ENCODE data around the gene RRP1B. TPM values are rescaled to one million over a fixed set of nuclear protein-coding genes. Genes with fewer than 3 reads are reported as not detected.

The RRP1B gene
- total RNA-seq, 2 donors from 2014 or later: 15.8 to 19.1 TPM

- DNase-seq: no peak
- no peaks in the 10 kb centered on the region for H3K27me3 ChIP-seq
- 90 to 93% methylated on average over 20 to 25 of the region's 25 CpGs for WGBS, 2 donors
- no peaks in the 10 kb centered on the region for H3K9me3 ChIP-seq
- H3K27ac ChIP-seq: no peak overlapping the region
- no peak for ATAC-seq
- H3K4me1 ChIP-seq: peaks cover 28% of the 10 kb centered on the region
- TF ChIP-seq POLR2A (IDR thresholded peaks at IDR 0.05): no peak
- TF ChIP-seq, protein P1, sequence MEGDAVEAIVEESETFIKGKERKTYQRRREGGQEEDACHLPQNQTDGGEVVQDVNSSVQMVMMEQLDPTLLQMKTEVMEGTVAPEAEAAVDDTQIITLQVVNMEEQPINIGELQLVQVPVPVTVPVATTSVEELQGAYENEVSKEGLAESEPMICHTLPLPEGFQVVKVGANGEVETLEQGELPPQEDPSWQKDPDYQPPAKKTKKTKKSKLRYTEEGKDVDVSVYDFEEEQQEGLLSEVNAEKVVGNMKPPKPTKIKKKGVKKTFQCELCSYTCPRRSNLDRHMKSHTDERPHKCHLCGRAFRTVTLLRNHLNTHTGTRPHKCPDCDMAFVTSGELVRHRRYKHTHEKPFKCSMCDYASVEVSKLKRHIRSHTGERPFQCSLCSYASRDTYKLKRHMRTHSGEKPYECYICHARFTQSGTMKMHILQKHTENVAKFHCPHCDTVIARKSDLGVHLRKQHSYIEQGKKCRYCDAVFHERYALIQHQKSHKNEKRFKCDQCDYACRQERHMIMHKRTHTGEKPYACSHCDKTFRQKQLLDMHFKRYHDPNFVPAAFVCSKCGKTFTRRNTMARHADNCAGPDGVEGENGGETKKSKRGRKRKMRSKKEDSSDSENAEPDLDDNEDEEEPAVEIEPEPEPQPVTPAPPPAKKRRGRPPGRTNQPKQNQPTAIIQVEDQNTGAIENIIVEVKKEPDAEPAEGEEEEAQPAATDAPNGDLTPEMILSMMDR (IDR thresholded peaks at IDR 0.05): no peak
- no peaks in the 10 kb centered on the region for H3K36me3 ChIP-seq (replicated peaks in 1 of 2; ENCODE audit: insufficient read depth in 1 of 2, low read depth in 2 of 2)
- intact Hi-C loops (cut with DNase I): no loop called here
- no peak overlapping the region for H3K4me3 ChIP-seq
These were observed 77.0 kb downstream of the RRP1B start for GRCh38 chr21:43736224-43736883.

DNA sequence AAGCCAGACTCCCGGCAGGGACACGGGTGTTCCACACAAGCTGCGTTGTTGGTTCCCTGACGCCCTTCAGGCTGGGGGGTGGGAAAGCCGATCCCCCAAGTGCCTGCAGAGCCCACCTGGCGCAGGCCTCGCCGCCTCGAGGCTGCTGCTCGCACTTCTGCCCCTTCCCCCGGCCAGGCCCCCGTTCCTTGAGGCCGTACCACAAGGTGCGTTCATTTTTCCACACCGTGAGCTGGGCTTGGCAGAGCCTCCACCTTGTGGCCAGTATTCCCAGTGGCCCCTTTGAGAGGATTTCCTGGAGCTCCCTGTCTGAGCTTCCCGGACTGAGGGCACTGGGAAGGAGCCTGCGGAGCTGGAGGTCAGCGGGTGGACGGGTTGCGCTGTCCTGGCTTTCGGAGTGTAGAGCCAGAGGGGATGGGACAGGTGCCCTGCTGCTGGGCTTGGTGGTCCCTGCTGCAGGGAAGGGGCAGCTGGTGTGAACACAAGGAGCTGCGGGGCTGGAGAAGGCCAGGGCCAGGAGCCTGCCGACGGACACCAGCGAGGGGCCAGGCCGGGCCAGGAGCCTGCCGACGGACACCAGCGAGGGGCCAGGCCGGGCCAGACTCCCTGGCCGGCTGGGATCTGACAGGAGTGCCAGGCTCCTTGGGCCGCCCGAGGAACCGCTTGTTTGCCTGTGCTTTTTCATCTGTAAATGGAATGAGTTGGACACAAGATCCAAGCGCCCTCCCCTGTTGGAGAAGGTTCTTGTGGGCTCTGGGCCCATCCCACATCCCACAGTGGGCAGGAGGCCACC, 78.0 kb downstream of the RRP1B start:
- no peak overlapping the region for H3K27ac ChIP-seq
- no peak for DNase-seq
- no peak overlapping the region for H3K4me3 ChIP-seq
- H3K4me1 ChIP-seq: peaks cover 18% of the 10 kb centered on the region
- no peaks in the 10 kb centered on the region for H3K27me3 ChIP-seq
- WGBS, 2 donors: 90 to 94% methylated on average over 17 to 34 of the region's 35 CpGs
- intact Hi-C loops (cut with DNase I): no loop called here
- no peaks in the 10 kb centered on the region for H3K9me3 ChIP-seq
- H3K36me3 ChIP-seq (replicated peaks in 1 of 2; ENCODE audit: insufficient read depth in 1 of 2, low read depth in 2 of 2): peaks cover 0 to 2% of the 10 kb centered on the region in 2 donors
- TF ChIP-seq, protein P1 (IDR thresholded peaks at IDR 0.05): no peak
- no peak for TF ChIP-seq POLR2A (IDR thresholded peaks at IDR 0.05)
- ATAC-seq: no peak

- H3K36me3 ChIP-seq (replicated peaks in 1 of 2; ENCODE audit: insufficient read depth in 1 of 2, low read depth in 2 of 2): peaks cover 3 to 9% of the 10 kb centered on the region in 2 donors
These were observed 80.5 kb downstream of the RRP1B start for GRCh38 chr21:43739621-43740435.

DNA sequence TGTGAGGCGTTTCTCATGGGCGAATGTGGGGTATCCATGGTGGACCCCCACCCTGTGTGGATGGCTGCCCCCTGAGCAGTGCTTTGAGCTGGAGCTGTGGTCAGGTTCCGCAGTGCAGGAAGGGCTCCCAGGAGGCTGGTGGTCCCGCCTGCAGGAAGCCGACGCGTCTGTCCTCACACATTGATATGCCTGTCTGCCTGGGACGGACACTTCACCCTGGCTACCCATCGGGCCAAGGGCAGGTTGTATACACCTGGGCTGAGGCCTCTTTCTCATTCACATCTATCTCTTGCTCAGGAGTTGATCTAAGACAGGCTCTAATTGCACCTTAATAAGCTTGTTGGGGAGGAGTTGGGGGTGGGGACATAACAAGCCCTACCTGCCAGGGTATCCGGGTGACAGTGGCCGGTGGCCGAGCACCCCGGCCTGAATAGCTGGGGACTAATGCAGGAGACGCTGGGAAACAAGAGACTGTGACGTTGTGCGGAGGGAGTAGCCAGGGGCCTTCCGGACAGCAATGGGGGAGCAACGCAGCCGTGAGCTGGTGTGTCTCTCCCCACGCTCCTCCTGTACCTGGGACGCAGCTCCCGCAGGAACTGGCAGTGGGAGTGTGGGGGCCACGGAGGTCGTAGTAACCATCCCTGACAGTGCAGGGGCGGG, 81.3 kb downstream of the RRP1B start:
- TF ChIP-seq, protein P1 (IDR thresholded peaks at IDR 0.05): no peak
- TF ChIP-seq POLR2A (IDR thresholded peaks at IDR 0.05): peak in 1 of 3 donors; percentile 30
- peak; percentile 91 for ATAC-seq
- Histone ChIP-seq H3K4me3 (no peak overlapping the region), H3K9me3 (no peaks in the 10 kb centered on the region), H3K27ac (peak overlapping the region in 3 of 4 donors; percentile 69 to 78 (median 72)), H3K4me1 (no peaks in the 10 kb centered on the region), H3K36me3 (replicated peaks in 1 of 2; ENCODE audit: insufficient read depth in 1 of 2, low read depth in 2 of 2) (peaks cover 3 to 10% of the 10 kb centered on the region in 2 donors), H3K27me3 (no peaks in the 10 kb centered on the region)
- DNase-seq: peak; percentile 71 to 77 (median 75)
- intact Hi-C loops (cut with DNase I): no loop called here
- WGBS, 2 donors: 17 to 44% methylated on average over 14 to 22 of the region's 25 CpGs

More at GRCh38 chr21:43739621-43740435, 80.5 kb downstream of the RRP1B start:
- intact Hi-C loops (cut with DNase I): no loop called here
- WGBS, 2 donors: 73 to 92% methylated on average over 10 to 25 of the region's 25 CpGs
- no peaks in the 10 kb centered on the region for H3K27me3 ChIP-seq
- no peak overlapping the region for H3K4me3 ChIP-seq
- TF ChIP-seq, protein P1 (IDR thresholded peaks at IDR 0.05): no peak
- no peak for TF ChIP-seq POLR2A (IDR thresholded peaks at IDR 0.05)
- DNase-seq (peak in 2 of 4 donors; percentile 25 to 36), ATAC-seq (peak; percentile 13)
- peaks cover 1% of the 10 kb centered on the region for H3K4me1 ChIP-seq
- H3K9me3 ChIP-seq: no peaks in the 10 kb centered on the region
- peak overlapping the region in 2 of 4 donors; percentile 69 to 78 for H3K27ac ChIP-seq
